Measurements from ENCODE around the gene POLR1B.
"Not testable (repeated sequence)": the region's sequence is repeated elsewhere in the genome, so short reads cannot be mapped to it uniquely, and the experiment has no call there.

Gene POLR1B

GRCh38 chr2:112523291-112523777, 18.9 kb upstream of the POLR1B start:
- Histone ChIP-seq H3K4me3 (ENCODE audit: low read depth, low read length) (no peak overlapping the region), H3K27me3 (ENCODE audit: insufficient read depth, low read length) (no peaks in the 10 kb centered on the region), H3K4ac (ENCODE audit: low read depth, low read length) (no peak overlapping the region), H4K12ac (ENCODE audit: low read depth, low read length) (no peak overlapping the region), H3K9me3 (ENCODE audit: insufficient read depth, low read depth, low read length) (peaks cover 2% of the 10 kb centered on the region), H2AFZ (ENCODE audit: insufficient read depth, low read length, poor library complexity) (no peak overlapping the region), H3K27ac (ENCODE audit: low read depth, low read length) (no peak overlapping the region), H4K91ac (ENCODE audit: low read depth, low read length) (no peak overlapping the region), H3K4me1 (ENCODE audit: control insufficient read depth in 1 of 2, insufficient read depth in 2 of 2, low read length in 2 of 2) (no peaks in the 10 kb centered on the region), H3K79me1 (ENCODE audit: low read length) (no peaks in the 10 kb centered on the region), H3K36me3 (ENCODE audit: control insufficient read depth in 1 of 2, insufficient read depth in 2 of 2, low read length in 2 of 2) (peaks cover 28 to 31% of the 10 kb centered on the region in 2 experiments), H2AK5ac (ENCODE audit: low read length) (no peak overlapping the region), H2BK120ac (ENCODE audit: insufficient read depth, low read length, poor library complexity) (no peak overlapping the region), H3K18ac (ENCODE audit: low read length) (no peak overlapping the region), H2BK5ac (ENCODE audit: low read depth, low read length, poor library complexity) (no peak overlapping the region), H3K14ac (ENCODE audit: low read length) (no peak overlapping the region), H3K9ac (ENCODE audit: low read length) (no peak overlapping the region), H3K79me2 (ENCODE audit: control insufficient read depth, insufficient read depth, low read length, poor library complexity) (no peaks in the 10 kb centered on the region), H4K8ac (ENCODE audit: low read depth, low read length) (no peak overlapping the region), H2BK12ac (ENCODE audit: low read length) (no peak overlapping the region), H3K4me2 (ENCODE audit: low read length) (no peak overlapping the region), H3K23ac (ENCODE audit: low read length) (no peak overlapping the region)
- DNase-seq: no peak
- WGBS (ENCODE audit: extremely low coverage, insufficient coverage, insufficient read length): no CpG with 5 or more reads among the region's 3 CpGs

GRCh38 chr2:112524276-112524675, 18.0 kb upstream of the POLR1B start:
- H2AK5ac ChIP-seq (ENCODE audit: low read length); H3K27me3 ChIP-seq (ENCODE audit: insufficient read depth, low read length); H3K4me2 ChIP-seq (ENCODE audit: low read length); H3K4me1 ChIP-seq (ENCODE audit: control insufficient read depth in 1 of 2, insufficient read depth in 2 of 2, low read length in 2 of 2); H2BK5ac ChIP-seq (ENCODE audit: low read depth, low read length, poor library complexity); H2BK120ac ChIP-seq (ENCODE audit: insufficient read depth, low read length, poor library complexity); H3K23ac ChIP-seq (ENCODE audit: low read length); H3K79me2 ChIP-seq (ENCODE audit: control insufficient read depth, insufficient read depth, low read length, poor library complexity); H2AFZ ChIP-seq (ENCODE audit: insufficient read depth, low read length, poor library complexity); H3K9me3 ChIP-seq (ENCODE audit: insufficient read depth, low read depth, low read length); H3K4me3 ChIP-seq (ENCODE audit: low read depth, low read length); H3K9ac ChIP-seq (ENCODE audit: low read length); DNase-seq; H2BK12ac ChIP-seq (ENCODE audit: low read length); H4K12ac ChIP-seq (ENCODE audit: low read depth, low read length); H3K18ac ChIP-seq (ENCODE audit: low read length); H3K27ac ChIP-seq (ENCODE audit: low read depth, low read length); H4K8ac ChIP-seq (ENCODE audit: low read depth, low read length); H4K91ac ChIP-seq (ENCODE audit: low read depth, low read length); H3K79me1 ChIP-seq (ENCODE audit: low read length); H3K14ac ChIP-seq (ENCODE audit: low read length); H3K4ac ChIP-seq (ENCODE audit: low read depth, low read length): not testable (repeated sequence)
- H3K36me3 ChIP-seq (ENCODE audit: control insufficient read depth in 1 of 2, insufficient read depth in 2 of 2, low read length in 2 of 2): peaks cover 36 to 39% of the 10 kb centered on the region in 2 experiments
- no CpG with 5 or more reads among the region's 3 CpGs for WGBS (ENCODE audit: extremely low coverage, insufficient coverage, insufficient read length)

GRCh38 chr2:112528541-112528940, 13.7 kb upstream of the POLR1B start:
- no peak overlapping the region for H4K91ac ChIP-seq (ENCODE audit: low read depth, low read length)
- H3K4ac ChIP-seq (ENCODE audit: low read depth, low read length): no peak overlapping the region
- no peak overlapping the region for H2BK5ac ChIP-seq (ENCODE audit: low read depth, low read length, poor library complexity)
- H2BK120ac ChIP-seq (ENCODE audit: insufficient read depth, low read length, poor library complexity): no peak overlapping the region
- no peaks in the 10 kb centered on the region for H3K9me3 ChIP-seq (ENCODE audit: insufficient read depth, low read depth, low read length)
- H3K4me2 ChIP-seq (ENCODE audit: low read length): no peak overlapping the region
- no peak overlapping the region for H2BK12ac ChIP-seq (ENCODE audit: low read length)
- H3K4me1 ChIP-seq (ENCODE audit: control insufficient read depth in 1 of 2, insufficient read depth in 2 of 2, low read length in 2 of 2): no peaks in the 10 kb centered on the region
- DNase-seq: no peak
- no peak overlapping the region for H3K4me3 ChIP-seq (ENCODE audit: low read depth, low read length)
- no CpG with 5 or more reads among the region's 5 CpGs for WGBS (ENCODE audit: extremely low coverage, insufficient coverage, insufficient read length)
- no peak overlapping the region for H4K8ac ChIP-seq (ENCODE audit: low read depth, low read length)
- no peak overlapping the region for H3K14ac ChIP-seq (ENCODE audit: low read length)
- no peak overlapping the region for H3K27ac ChIP-seq (ENCODE audit: low read depth, low read length)
- H3K18ac ChIP-seq (ENCODE audit: low read length): no peak overlapping the region
- no peak overlapping the region for H2AK5ac ChIP-seq (ENCODE audit: low read length)
- no peaks in the 10 kb centered on the region for H3K79me2 ChIP-seq (ENCODE audit: control insufficient read depth, insufficient read depth, low read length, poor library complexity)
- no peaks in the 10 kb centered on the region for H3K79me1 ChIP-seq (ENCODE audit: low read length)
- no peak overlapping the region for H2AFZ ChIP-seq (ENCODE audit: insufficient read depth, low read length, poor library complexity)
- H3K36me3 ChIP-seq (ENCODE audit: control insufficient read depth in 1 of 2, insufficient read depth in 2 of 2, low read length in 2 of 2): peaks cover 13 to 23% of the 10 kb centered on the region in 2 experiments
- H3K9ac ChIP-seq (ENCODE audit: low read length): no peak overlapping the region
- no peak overlapping the region for H4K12ac ChIP-seq (ENCODE audit: low read depth, low read length)
- H3K23ac ChIP-seq (ENCODE audit: low read length): no peak overlapping the region
- no peaks in the 10 kb centered on the region for H3K27me3 ChIP-seq (ENCODE audit: insufficient read depth, low read length)

GRCh38 chr2:112529757-112530156, 12.5 kb upstream of the POLR1B start:
- H2AK5ac ChIP-seq (ENCODE audit: low read length): no peak overlapping the region
- no peak overlapping the region for H3K4me3 ChIP-seq (ENCODE audit: low read depth, low read length)
- no peak overlapping the region for H4K91ac ChIP-seq (ENCODE audit: low read depth, low read length)
- no peak overlapping the region for H3K27ac ChIP-seq (ENCODE audit: low read depth, low read length)
- no peak overlapping the region for H2BK5ac ChIP-seq (ENCODE audit: low read depth, low read length, poor library complexity)
- no peak overlapping the region for H2BK12ac ChIP-seq (ENCODE audit: low read length)
- H3K23ac ChIP-seq (ENCODE audit: low read length): no peak overlapping the region
- no CpG with 5 or more reads among the region's 4 CpGs for WGBS (ENCODE audit: extremely low coverage, insufficient coverage, insufficient read length)
- H4K8ac ChIP-seq (ENCODE audit: low read depth, low read length): no peak overlapping the region
- H2AFZ ChIP-seq (ENCODE audit: insufficient read depth, low read length, poor library complexity): no peak overlapping the region
- H3K36me3 ChIP-seq (ENCODE audit: control insufficient read depth in 1 of 2, insufficient read depth in 2 of 2, low read length in 2 of 2): peaks cover 13 to 23% of the 10 kb centered on the region in 2 experiments
- H3K4me2 ChIP-seq (ENCODE audit: low read length): no peak overlapping the region
- H3K18ac ChIP-seq (ENCODE audit: low read length): no peak overlapping the region
- H3K9ac ChIP-seq (ENCODE audit: low read length): no peak overlapping the region
- no peaks in the 10 kb centered on the region for H3K27me3 ChIP-seq (ENCODE audit: insufficient read depth, low read length)
- no peak overlapping the region for H4K12ac ChIP-seq (ENCODE audit: low read depth, low read length)
- H3K9me3 ChIP-seq (ENCODE audit: insufficient read depth, low read depth, low read length): no peaks in the 10 kb centered on the region
- no peak overlapping the region for H3K14ac ChIP-seq (ENCODE audit: low read length)
- no peaks in the 10 kb centered on the region for H3K4me1 ChIP-seq (ENCODE audit: control insufficient read depth in 1 of 2, insufficient read depth in 2 of 2, low read length in 2 of 2)
- no peaks in the 10 kb centered on the region for H3K79me1 ChIP-seq (ENCODE audit: low read length)
- no peak for DNase-seq
- no peaks in the 10 kb centered on the region for H3K79me2 ChIP-seq (ENCODE audit: control insufficient read depth, insufficient read depth, low read length, poor library complexity)
- H3K4ac ChIP-seq (ENCODE audit: low read depth, low read length): no peak overlapping the region
- no peak overlapping the region for H2BK120ac ChIP-seq (ENCODE audit: insufficient read depth, low read length, poor library complexity)

Measured in trophoblast cell (in vitro differentiated cells and primary cell).